Karpas-422 (cell line): ENCODE measurements around the gene ZPLD1. TPM values are rescaled to one million over a fixed set of nuclear protein-coding genes. Genes with fewer than 3 reads are reported as not detected.

Source experiments
- DNase-seq: peaks from one replicate; pipeline ENCODE4 v3.0.0-alpha.2; 2015
- H2AFZ ChIP-seq: fragments of 200-600 bp; sonication (generic); 2 replicates; pipeline ENCODE4 v1.6.1; 2014; ENCODE audit warnings: antibody characterized with exemption, low read length, mixed read lengths
- H3K27ac ChIP-seq: fragments of 200-600 bp; sonication (generic); 2 replicates; pipeline ENCODE4 v1.5.1; 2014; ENCODE audit warnings: mild to moderate bottlenecking, low read length, moderate library complexity
- H3K27me3 ChIP-seq: fragments of 200-600 bp; sonication (generic); 2 replicates; pipeline ENCODE4 v1.6.1; 2014; ENCODE audit warnings: low read length, mixed read lengths
- H3K36me3 ChIP-seq: fragments of 200-600 bp; sonication (generic); 2 replicates; pipeline ENCODE4 v1.6.1; 2014; ENCODE audit warnings: low read length, mixed read lengths; ENCODE audit not compliant: insufficient read depth
- H3K4me1 ChIP-seq: fragments of 200-600 bp; sonication (generic); 2 replicates; pipeline ENCODE4 v1.6.1; 2014; ENCODE audit warnings: mild to moderate bottlenecking, low read length, mixed read lengths
- H3K4me2 ChIP-seq: fragments of 200-600 bp; sonication (generic); 2 replicates; pipeline ENCODE4 v1.6.1; 2014; ENCODE audit warnings: low read length, low read depth, mild to moderate bottlenecking; ENCODE audit not compliant: poor library complexity, severe bottlenecking
- H3K4me3 ChIP-seq: fragments of 200-600 bp; sonication (generic); 2 replicates; pipeline ENCODE4 v1.5.1; 2014; ENCODE audit warnings: mild to moderate bottlenecking, antibody characterized with exemption, low read length, mixed read lengths
- H3K79me2 ChIP-seq: fragments of 200-600 bp; sonication (generic); 2 replicates; pipeline ENCODE4 v1.6.1; 2014; ENCODE audit warnings: mild to moderate bottlenecking, low read length, mixed read lengths
- H3K9ac ChIP-seq: fragments of 200-600 bp; sonication (generic); 2 replicates; pipeline ENCODE4 v1.6.0; 2014; ENCODE audit warnings: low read length
- H3K9me2 ChIP-seq: fragments of 200-600 bp; sonication (generic), shearing (Covaris generic); replicated peaks from 2 replicates; pipeline ENCODE4 v1.6.0; 2014; ENCODE audit warnings: mild to moderate bottlenecking, low read length, moderate library complexity; ENCODE audit not compliant: insufficient read depth
- H3K9me3 ChIP-seq: fragments of 300-700, 200-600 bp; sonication (generic); 2 replicates; pipeline ENCODE4 v1.6.1; 2014; ENCODE audit warnings: low read length, mixed read lengths
- H4K20me1 ChIP-seq: fragments of 200-600 bp; sonication (generic); 2 replicates; pipeline ENCODE4 v1.6.1; 2014; ENCODE audit warnings: mild to moderate bottlenecking, antibody characterized with exemption, low read length, low read depth; ENCODE audit not compliant: insufficient read depth
- total RNA-seq: library from RNA; depleted of rRNA; stranded (reverse); fragments of >200 nt; shearing (Covaris generic); gene quantifications from 2 replicates; pipeline ENCODE4 v1.2.3, GENCODE V29; 2014; ENCODE audit warnings: low replicate concordance

ZPLD1 gene
- total RNA-seq, 1 experiment from 2014 or later = not detected

DNA sequence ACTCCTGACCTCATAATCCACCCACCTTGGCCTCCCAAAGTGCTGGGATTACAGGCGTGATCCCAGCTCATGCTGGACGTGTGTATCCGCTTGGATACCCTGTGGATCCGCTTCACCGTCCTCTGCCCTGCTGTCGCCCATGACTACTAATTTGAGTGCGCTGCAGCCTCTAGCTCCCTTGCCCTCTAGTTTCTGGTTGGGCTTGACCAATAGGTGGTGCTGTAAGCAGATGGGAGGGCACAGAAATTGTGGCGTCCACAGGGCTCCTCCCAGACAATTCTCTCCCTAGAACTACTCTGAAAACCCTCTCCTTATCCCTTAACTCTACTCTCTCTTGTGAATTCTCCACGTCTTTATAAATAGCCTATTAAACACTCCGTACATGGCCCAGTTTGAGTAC, 36.2 kb downstream of the ZPLD1 start:
- DNase-seq = peak; percentile 54
- Histone ChIP-seq H3K4me3 (no peak overlapping the region), H3K9me3 (no peaks in the 10 kb centered on the region), H3K27ac (no peak overlapping the region), H3K4me2 (no peak overlapping the region), H3K27me3 (no peaks in the 10 kb centered on the region), H3K9ac (no peak overlapping the region), H3K4me1 (no peaks in the 10 kb centered on the region), H2AFZ (no peak overlapping the region), H3K79me2 (no peaks in the 10 kb centered on the region), H3K36me3 (no peaks in the 10 kb centered on the region), H3K9me2 (no peaks in the 10 kb centered on the region), H4K20me1 (no peaks in the 10 kb centered on the region)

DNA sequence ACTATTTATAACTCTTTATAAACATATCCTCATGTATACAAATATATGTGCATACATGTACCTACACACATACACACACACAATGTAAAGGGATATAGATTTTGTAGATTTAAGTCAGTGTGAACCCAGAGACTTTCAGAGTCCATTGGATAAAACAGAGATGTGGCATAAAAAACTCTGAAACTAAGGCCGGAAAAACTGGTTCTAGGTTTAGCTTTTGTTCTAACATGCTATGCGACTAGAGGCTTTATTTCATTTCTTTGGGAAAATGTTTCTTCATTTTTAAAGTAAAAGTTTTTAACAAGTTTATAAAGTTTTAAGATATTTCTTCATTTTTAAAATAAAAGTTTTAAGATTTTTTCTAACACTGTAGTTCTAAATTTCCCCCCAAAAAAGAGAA, 36.7 kb downstream of the ZPLD1 start:
- Histone ChIP-seq H3K27me3 (no peaks in the 10 kb centered on the region), H3K4me1 (no peaks in the 10 kb centered on the region), H3K4me3 (no peak overlapping the region), H3K4me2 (no peak overlapping the region), H3K9me2 (no peaks in the 10 kb centered on the region), H3K36me3 (no peaks in the 10 kb centered on the region), H4K20me1 (no peaks in the 10 kb centered on the region), H3K9ac (no peak overlapping the region), H3K79me2 (no peaks in the 10 kb centered on the region), H3K27ac (no peak overlapping the region), H2AFZ (no peak overlapping the region), H3K9me3 (no peaks in the 10 kb centered on the region)
- DNase-seq = no peak

DNA sequence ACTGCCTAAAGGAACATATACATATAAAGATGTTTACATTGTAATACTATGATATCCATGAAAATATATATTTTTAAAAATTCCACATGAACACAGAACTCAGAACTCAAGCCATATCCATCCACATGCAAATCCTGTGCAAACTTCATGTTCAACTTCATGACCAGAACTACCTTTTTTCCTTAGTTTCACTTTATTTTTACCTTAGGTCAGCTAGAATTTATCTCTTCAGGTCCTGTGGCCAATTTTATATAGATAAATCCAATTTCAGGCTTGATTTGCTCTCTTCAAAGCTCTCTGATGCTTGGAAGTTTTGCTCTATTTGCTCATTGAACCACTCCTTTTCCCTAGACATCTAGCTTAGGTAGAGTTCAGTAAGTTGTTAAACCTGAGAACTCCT, 38.8 kb downstream of the ZPLD1 start:
- Histone ChIP-seq H3K27me3 (no peaks in the 10 kb centered on the region), H3K4me1 (no peaks in the 10 kb centered on the region), H4K20me1 (no peaks in the 10 kb centered on the region), H2AFZ (no peak overlapping the region), H3K27ac (no peak overlapping the region), H3K79me2 (no peaks in the 10 kb centered on the region), H3K4me2 (no peak overlapping the region), H3K4me3 (no peak overlapping the region), H3K9me3 (no peaks in the 10 kb centered on the region), H3K9ac (no peak overlapping the region), H3K9me2 (no peaks in the 10 kb centered on the region), H3K36me3 (no peaks in the 10 kb centered on the region)
- DNase-seq = no peak

DNA sequence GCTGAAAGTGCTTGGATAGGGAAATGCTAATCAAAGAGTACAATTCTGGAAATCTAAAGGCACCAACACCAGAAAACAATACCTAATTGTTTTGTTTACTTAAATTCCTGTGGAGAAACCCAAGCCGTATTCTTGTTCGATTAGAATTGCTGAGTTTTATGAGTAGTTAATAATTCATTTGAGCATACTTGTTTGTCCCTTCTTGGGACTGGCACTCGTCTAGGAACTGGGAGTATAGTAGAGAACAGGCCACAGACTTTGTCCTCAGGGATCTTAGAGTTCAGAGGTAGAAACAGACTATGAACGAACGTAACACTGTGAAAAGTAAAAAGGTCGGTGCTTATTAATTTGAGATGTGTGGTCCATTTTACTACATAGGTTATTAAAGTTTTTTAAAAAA, 39.4 kb downstream of the ZPLD1 start:
- no peak overlapping the region for H3K9ac ChIP-seq
- no peak for DNase-seq
- H3K9me2 ChIP-seq = no peaks in the 10 kb centered on the region
- H3K79me2 ChIP-seq = no peaks in the 10 kb centered on the region
- no peaks in the 10 kb centered on the region for H3K4me1 ChIP-seq
- no peak overlapping the region for H3K4me3 ChIP-seq
- no peaks in the 10 kb centered on the region for H3K36me3 ChIP-seq
- no peak overlapping the region for H3K4me2 ChIP-seq
- no peaks in the 10 kb centered on the region for H3K27me3 ChIP-seq
- H4K20me1 ChIP-seq = no peaks in the 10 kb centered on the region
- no peak overlapping the region for H3K27ac ChIP-seq
- H3K9me3 ChIP-seq = no peaks in the 10 kb centered on the region
- H2AFZ ChIP-seq = no peak overlapping the region

DNA sequence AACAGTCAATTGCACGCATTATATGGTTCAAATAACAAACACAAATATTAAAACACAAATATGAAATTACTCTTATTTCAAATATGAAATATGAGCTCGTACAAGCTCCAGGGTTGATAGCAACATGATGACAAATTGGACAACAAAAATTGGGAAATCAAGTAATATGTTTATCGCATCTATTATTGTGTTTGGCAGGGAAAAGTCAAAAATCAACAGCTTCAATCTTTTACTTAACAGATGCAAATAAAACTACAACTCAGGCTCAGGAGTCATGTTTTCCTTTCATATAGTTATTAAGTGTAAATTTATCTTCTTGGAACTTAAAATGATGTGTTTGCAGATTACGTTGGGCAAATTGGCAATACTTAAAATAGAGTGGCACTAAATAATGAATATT, 41.4 kb downstream of the ZPLD1 start:
- Histone ChIP-seq H3K4me2 (no peak overlapping the region), H3K9ac (no peak overlapping the region), H3K36me3 (no peaks in the 10 kb centered on the region), H3K4me3 (no peak overlapping the region), H4K20me1 (no peaks in the 10 kb centered on the region), H3K79me2 (no peaks in the 10 kb centered on the region), H3K27ac (no peak overlapping the region), H3K27me3 (no peaks in the 10 kb centered on the region), H3K4me1 (no peaks in the 10 kb centered on the region), H3K9me3 (no peaks in the 10 kb centered on the region), H3K9me2 (no peaks in the 10 kb centered on the region), H2AFZ (no peak overlapping the region)
- DNase-seq = no peak

DNA sequence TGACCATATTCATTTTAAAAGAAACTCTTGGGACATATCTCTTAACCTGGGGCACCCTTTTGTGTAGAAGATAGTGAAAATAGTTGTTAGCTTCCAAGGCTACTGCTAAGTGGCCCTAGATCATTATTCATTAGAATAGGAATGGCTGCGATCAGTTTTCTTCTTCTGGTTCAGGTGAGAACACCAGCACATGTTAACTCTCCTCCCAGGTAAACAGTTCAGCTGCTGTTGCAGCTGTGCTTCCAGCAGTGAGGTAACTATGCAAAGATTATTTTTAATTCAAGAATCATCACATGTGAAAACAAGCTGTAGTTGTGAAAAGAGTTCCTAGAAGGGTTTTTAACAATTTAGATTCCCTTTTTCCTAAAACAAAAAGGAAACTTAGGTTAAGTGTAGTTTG, 43.3 kb downstream of the ZPLD1 start:
- Histone ChIP-seq H3K4me3 (no peak overlapping the region), H3K4me2 (no peak overlapping the region), H3K79me2 (no peaks in the 10 kb centered on the region), H3K36me3 (no peaks in the 10 kb centered on the region), H3K9me2 (no peaks in the 10 kb centered on the region), H4K20me1 (no peaks in the 10 kb centered on the region), H3K27ac (no peak overlapping the region), H3K4me1 (no peaks in the 10 kb centered on the region), H2AFZ (no peak overlapping the region), H3K27me3 (no peaks in the 10 kb centered on the region), H3K9ac (no peak overlapping the region), H3K9me3 (no peaks in the 10 kb centered on the region)
- DNase-seq = no peak

DNA sequence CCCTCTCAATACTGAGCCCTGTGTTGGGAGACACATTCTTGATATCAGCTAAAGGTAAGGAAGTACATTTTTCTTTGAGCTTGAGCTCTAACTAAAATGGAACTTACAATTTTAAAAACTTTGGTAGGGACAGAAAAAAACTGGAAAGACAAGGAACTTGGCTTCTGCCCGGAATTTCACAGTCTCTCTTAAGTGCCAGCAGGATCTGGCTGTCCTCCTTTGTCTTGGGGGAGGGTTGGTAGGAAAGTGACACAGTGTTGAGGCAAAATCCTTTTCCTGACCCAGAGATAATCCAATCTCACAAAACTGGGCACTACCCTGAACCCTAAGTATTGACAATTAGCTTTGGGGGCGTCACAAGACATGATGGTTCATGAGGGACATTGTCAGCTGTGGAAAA, 45.3 kb downstream of the ZPLD1 start:
- no peak overlapping the region for H3K27ac ChIP-seq
- no peaks in the 10 kb centered on the region for H3K79me2 ChIP-seq
- no peaks in the 10 kb centered on the region for H3K9me3 ChIP-seq
- H3K9ac ChIP-seq = no peak overlapping the region
- no peak for DNase-seq
- no peaks in the 10 kb centered on the region for H4K20me1 ChIP-seq
- H3K36me3 ChIP-seq = no peaks in the 10 kb centered on the region
- no peak overlapping the region for H3K4me3 ChIP-seq
- no peaks in the 10 kb centered on the region for H3K9me2 ChIP-seq
- no peaks in the 10 kb centered on the region for H3K4me1 ChIP-seq
- H3K4me2 ChIP-seq = no peak overlapping the region
- 0 out of 2 replicates have a peak, but pooled peaks cover 2% of the 10 kb centered on the region for H3K27me3 ChIP-seq
- H2AFZ ChIP-seq = no peak overlapping the region

DNA sequence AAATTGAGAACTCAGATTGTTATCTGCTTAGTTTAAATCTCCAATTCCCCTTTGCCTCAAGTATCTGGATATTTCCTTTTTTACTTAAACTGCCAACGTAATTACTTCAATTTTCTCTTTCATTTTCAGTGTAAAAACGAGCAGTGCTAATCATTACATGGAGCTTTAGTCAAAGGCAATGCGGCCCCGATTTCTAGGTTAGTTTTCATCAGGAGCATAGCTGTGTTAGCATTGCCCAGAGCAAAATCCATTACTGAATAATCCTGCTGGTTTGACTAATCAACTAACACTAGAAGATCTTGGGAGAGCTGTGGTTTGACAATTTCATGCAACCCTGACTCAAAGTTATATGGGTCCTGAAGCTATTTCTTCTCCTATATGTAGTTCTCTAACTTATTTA, 46.2 kb downstream of the ZPLD1 start:
- Histone ChIP-seq H3K4me1 (no peaks in the 10 kb centered on the region), H3K4me3 (no peak overlapping the region), H3K9ac (no peak overlapping the region), H3K27me3 (0 out of 2 replicates have a peak, but pooled peaks cover 2% of the 10 kb centered on the region), H3K4me2 (no peak overlapping the region), H3K9me2 (no peaks in the 10 kb centered on the region), H3K27ac (no peak overlapping the region), H2AFZ (no peak overlapping the region), H3K36me3 (no peaks in the 10 kb centered on the region), H3K9me3 (no peaks in the 10 kb centered on the region), H4K20me1 (no peaks in the 10 kb centered on the region), H3K79me2 (no peaks in the 10 kb centered on the region)
- DNase-seq = peak; percentile 35

DNA sequence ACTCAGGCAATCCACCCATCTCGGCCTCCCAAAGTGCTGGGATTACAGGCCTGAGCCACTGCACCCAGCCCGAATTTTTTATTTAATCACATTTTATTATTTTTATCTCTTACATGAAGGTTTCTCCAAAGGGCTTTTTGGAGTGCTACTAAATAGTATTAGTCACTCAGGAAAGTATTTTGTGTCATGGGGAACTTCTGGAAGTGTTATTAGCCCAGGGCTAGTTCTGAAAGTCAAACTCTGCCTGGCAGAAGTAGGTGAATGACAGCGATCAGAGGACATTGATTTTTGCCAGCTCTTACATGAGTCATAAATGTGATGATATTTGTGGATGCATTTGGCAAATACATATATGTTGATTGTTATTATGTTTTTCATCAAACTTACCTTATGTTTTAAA, 48.7 kb downstream of the ZPLD1 start:
- H4K20me1 ChIP-seq = no peaks in the 10 kb centered on the region
- DNase-seq = no peak
- no peaks in the 10 kb centered on the region for H3K79me2 ChIP-seq
- H3K9me3 ChIP-seq = no peaks in the 10 kb centered on the region
- H3K36me3 ChIP-seq = no peaks in the 10 kb centered on the region
- no peak overlapping the region for H3K9ac ChIP-seq
- no peaks in the 10 kb centered on the region for H3K4me1 ChIP-seq
- H3K27me3 ChIP-seq = 0 out of 2 replicates have a peak, but pooled peaks cover 2% of the 10 kb centered on the region
- no peak overlapping the region for H3K27ac ChIP-seq
- H3K4me2 ChIP-seq = no peak overlapping the region
- no peak overlapping the region for H3K4me3 ChIP-seq
- no peaks in the 10 kb centered on the region for H3K9me2 ChIP-seq
- no peak overlapping the region for H2AFZ ChIP-seq
